Choroid plexus epithelial cell (primary cell): ENCODE data around the gene VEGFA.
A peak's percentile ranks its signal among the peaks of the same experiment; 100 is the strongest.

Experiments
- DNase-seq: peaks from one replicate; pipeline ENCODE4 v3.0.0-alpha.2; 2010; ENCODE audit warnings: low read depth
- H3K4me3 ChIP-seq: 2 replicates; pipeline ENCODE4 v1.5.1; 2011; ENCODE audit warnings: low read depth, mild to moderate bottlenecking, control low read depth, low read length, moderate library complexity
- CTCF ChIP-seq: conservative IDR thresholded peaks from 2 replicates; pipeline ENCODE4 v1.5.1; 2011; ENCODE audit warnings: low read depth, mild to moderate bottlenecking, control low read depth, inconsistent platforms, low read length, moderate library complexity

Gene VEGFA

GRCh38 chr6:43796168-43796567, 26.2 kb downstream of the VEGFA start:
- DNase-seq = no peak
- TF ChIP-seq CTCF = no peak
- no peak overlapping the region for H3K4me3 ChIP-seq

DNA sequence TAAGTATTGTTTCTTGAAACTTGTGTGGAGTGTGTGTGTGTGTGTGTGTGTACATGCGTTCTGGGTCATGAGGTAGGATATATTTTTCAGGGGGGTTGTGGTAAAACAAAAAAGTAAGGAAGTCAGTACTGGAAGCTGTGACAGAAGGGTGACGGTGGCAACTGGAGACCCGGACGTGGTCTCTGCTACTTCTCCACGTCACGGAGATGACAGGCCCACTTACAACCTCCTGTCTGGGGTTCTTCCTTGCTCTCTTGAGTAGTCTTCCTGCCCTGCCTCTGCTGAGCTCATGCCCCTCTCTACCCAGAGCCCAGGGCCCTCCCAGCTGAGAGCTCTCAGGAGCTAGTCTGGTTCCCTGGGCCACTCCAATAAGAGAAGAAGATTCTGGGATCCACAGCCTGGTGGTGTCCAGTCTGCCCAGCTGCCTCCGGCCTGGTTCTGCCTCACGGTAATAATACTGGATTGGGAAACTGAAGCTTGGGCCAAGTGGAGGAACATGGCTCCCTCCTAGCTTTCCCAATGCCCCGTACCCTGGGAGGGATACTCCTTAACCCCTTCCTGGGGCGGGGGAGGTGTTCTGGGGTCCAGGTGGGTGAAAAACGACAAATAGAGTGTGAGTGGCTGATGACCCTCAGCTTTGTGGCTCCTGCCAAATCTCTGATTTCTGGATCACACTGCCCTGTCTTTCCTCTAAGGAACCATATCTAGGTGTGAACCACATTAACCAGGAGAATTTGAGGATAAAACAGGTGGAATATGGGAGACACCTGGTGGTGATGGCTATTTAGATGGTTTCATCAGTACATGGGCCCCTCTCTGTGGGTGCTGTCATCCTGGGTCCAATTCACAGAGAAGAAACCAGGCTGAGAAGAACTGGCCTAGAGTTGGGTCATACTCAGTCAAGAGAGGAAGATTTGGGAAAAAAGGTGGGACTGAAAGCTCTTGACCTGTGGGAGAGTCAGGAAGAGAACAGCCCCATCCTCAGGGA, 27.2 kb downstream of the VEGFA start:
- no peak for TF ChIP-seq CTCF
- no peak overlapping the region for H3K4me3 ChIP-seq
- no peak for DNase-seq

DNA sequence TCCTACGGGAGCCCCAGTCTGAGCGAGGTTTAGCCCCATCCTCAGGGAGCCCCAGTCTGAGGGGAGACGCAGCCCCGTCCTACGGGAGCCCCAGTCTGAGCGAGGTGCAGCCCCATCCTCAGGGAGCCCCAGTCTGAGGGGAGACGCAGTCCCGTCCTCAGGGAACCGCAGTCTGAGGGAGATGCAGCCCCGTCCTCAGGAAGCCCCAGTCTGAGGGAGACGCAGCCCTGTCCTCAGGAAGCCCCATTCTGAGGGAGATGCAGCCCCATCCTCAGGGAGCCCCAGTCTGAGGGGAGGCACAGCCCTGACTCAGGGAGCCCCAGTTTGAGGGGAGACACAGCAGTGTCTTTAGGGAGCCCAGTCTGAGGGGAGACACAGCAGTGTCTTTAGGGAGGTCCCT, 27.9 kb downstream of the VEGFA start:
- no peak for DNase-seq
- no peak for TF ChIP-seq CTCF
- H3K4me3 ChIP-seq = no peak overlapping the region

DNA sequence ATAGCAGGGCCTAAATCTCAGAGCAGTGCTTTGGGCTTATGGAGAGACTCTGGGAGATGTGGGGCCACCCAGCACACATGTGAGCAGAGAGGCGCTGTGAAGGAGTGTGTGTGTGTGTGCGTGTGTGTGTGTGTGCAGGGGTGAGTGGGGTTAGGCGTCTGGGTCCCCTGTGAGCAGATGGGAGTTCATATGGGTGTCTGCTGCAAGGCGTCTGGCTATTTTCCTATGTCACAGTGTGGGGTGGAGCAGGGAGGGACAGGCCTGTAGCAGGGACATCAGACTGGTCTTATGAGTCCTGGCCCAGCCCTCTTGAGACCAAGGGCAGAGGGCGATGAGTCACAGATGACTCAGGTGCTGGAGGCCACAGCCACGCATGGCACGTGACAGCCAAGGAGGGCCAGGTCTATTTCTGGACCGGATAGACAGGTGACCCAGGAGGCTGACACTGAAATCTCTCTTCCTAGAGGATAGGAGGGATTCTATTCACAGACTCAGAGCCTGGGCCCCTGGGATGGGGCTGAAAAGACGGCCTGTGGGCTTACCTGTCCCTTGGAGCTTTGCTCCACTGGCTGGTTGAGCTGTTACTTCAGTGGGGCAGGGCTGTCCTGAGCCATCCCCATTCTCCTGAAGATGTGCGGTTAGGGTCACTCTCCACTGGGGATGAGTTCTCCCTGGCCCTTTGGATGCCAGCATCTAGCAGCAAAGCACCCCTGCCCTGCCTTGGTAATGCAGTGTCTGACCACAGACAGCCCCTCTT, 28.9 kb downstream of the VEGFA start:
- no peak overlapping the region for H3K4me3 ChIP-seq
- no peak for TF ChIP-seq CTCF
- peak; percentile 56 for DNase-seq

DNA sequence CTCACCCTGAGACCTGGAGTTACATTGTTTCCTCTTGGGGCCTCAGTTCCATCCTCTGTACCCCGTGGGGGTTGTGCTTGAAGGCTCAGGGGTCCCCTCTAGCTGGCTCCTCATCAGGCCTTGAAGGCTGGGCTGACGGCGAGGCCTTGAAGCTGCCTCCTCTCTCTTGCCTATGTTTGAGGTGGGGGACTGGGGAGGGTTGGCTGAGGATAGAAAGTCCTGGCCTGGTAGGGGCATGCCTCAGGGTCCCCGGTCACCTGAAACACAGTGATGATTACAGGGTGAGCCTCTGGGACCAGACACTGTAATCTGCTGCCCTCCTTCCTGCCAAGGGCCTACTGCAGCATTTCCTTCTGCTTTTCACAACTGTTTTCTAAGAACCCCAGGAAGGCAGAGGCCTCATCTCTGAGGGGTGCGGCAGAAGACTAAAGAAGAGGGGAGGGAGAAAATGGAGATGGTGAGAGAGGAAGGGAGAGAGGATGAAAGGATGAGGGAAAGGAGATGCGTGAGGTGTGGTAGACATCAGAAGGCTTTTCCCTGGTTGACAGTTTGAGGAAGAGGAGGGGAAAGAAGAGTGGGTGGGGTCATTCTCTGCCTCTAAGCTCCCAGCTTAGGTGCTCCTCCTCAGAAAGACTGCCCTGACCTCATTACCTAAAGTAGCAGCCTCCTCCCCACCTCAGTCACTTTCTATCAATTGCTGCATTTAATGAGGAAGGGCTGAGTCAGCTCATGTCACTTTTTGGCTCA, 29.7 kb downstream of the VEGFA start:
- TF ChIP-seq CTCF = no peak
- H3K4me3 ChIP-seq = no peak overlapping the region
- no peak for DNase-seq

- DNase-seq = no peak
- no peak overlapping the region for H3K4me3 ChIP-seq
- no peak for TF ChIP-seq CTCF
These were observed 30.2 kb downstream of the VEGFA start for GRCh38 chr6:43800298-43800623.
